ENCODE data around the gene ZNF557.

ZNF557 gene

GRCh38 chr19:7130043-7130442, 60.5 kb downstream of the ZNF557 start:
- no peak for DNase-seq

- no peak for DNase-seq
These were observed 62.6 kb downstream of the ZNF557 start for GRCh38 chr19:7132054-7132453.

- no peak for DNase-seq
These were observed 67.6 kb downstream of the ZNF557 start for GRCh38 chr19:7137120-7137519.

Measured in stimulated activated CD4-positive, alpha-beta T cell treated with anti-CD3 and anti-CD28 coated beads, Interleukin-12 subunit alpha, Interleukin-12 subunit beta, amount 100 ng/mL, for 4 hours (primary cell).